HepG2 (cell line): Measurements from ENCODE around the gene TMEM74B. TPM values are rescaled to one million over a fixed set of nuclear protein-coding genes. Genes with fewer than 3 reads are reported as not detected.
A peak's percentile ranks its signal among the peaks of the same experiment; 100 is the strongest.

Experiments
- ATAC-seq: fragments of 200-7000 bp; cut with Tn5 transposase; 3 replicates; pipeline ENCODE4 v1.9.1; 2020; ENCODE audit warnings: mild to moderate bottlenecking, moderate library complexity
- BruUV-seq: library from RNA; stranded (reverse); fragments of 400-500 nt; replicated peaks from 2 replicates; lab custom pipeline; 2021; lab: Mats Ljungman, UMichigan
- CTCF ChIA-PET: fragments of 300-600 bp; formaldehyde crosslinking; extraction: SDS; loops from one replicate; lab custom pipeline; 2021; ENCODE audit warnings: low total read pairs, inconsistent platforms, low intra/inter-chr PET ratio; lab: Yijun Ruan, JAX
- POLR2A ChIA-PET: fragments of 350-600 bp; sonication (Branson Sonifier 250); formaldehyde crosslinking; loops from one replicate; lab custom pipeline; 2020; ENCODE audit warnings: antibody characterized with exemption, inconsistent platforms; lab: Yijun Ruan, JAX
- DNase-seq: peaks from one replicate; pipeline ENCODE4 v3.0.0-alpha.2; 2015; ENCODE audit warnings: low spot score
- FAIRE-seq: peaks from 3 replicates; lab custom pipeline; 2011; peaks lifted over from hg19 to GRCh38; lab: Jason Lieb, UNC
- H2AFZ ChIP-seq: one replicate; pipeline ENCODE4 v1.6.1; 2011; ENCODE audit warnings: low read length, inconsistent platforms
- H3K27ac ChIP-seq: fragments of 300-600 bp; 3 replicates; pipeline ENCODE4 v1.8.0; 2011; ENCODE audit warnings: mixed run types, mild to moderate bottlenecking, mixed read lengths, low read length, inconsistent platforms; ENCODE audit not compliant: insufficient read depth; ENCODE audit errors: extremely low read length
- H3K27me3 ChIP-seq, 2 experiments: fragments of 200-600 bp in 1 of 2; 2 replicates in 1 of 2; 3 replicates in 1 of 2; pipeline versions ENCODE4 v1.6.0 to v1.8.0; 2011; ENCODE audit warnings: low read length in 2 of 2, mild to moderate bottlenecking in 2 of 2, moderate library complexity in 2 of 2, inconsistent platforms in 1 of 2; ENCODE audit not compliant: insufficient read depth in 2 of 2, control insufficient read depth in 1 of 2
- H3K36me3 ChIP-seq, 2 experiments: fragments of 200-600 bp in 1 of 2; replicated peaks in 1 of 2; 2 replicates in 1 of 2; 3 replicates in 1 of 2; pipeline versions ENCODE4 v1.5.1 to v1.8.0; 2011; ENCODE audit warnings: low read length in 2 of 2, inconsistent platforms in 1 of 2; ENCODE audit not compliant: insufficient read depth in 2 of 2, control insufficient read depth in 1 of 2
- H3K4me1 ChIP-seq: 2 replicates; pipeline ENCODE4 v1.5.1; 2012; ENCODE audit warnings: low read length, inconsistent platforms; ENCODE audit not compliant: insufficient read depth
- H3K4me2 ChIP-seq: 2 replicates; pipeline ENCODE4 v1.6.0; 2011; ENCODE audit warnings: low read depth, low read length, inconsistent platforms
- H3K4me3 ChIP-seq, 3 experiments: fragments of 200-600 bp in 1 of 3; sonication (generic), shearing (Covaris generic) in 1 of 3; replicated peaks in 1 of 3; 2 replicates each; pipeline ENCODE4 v1.5.1; 2011 to 2016; ENCODE audit warnings: low read length in 3 of 3, inconsistent platforms in 2 of 3, low read depth in 2 of 3, mild to moderate bottlenecking in 2 of 3, control low read depth in 1 of 3, mixed read lengths in 1 of 3; ENCODE audit not compliant: insufficient read depth in 1 of 3
- H3K79me2 ChIP-seq: one replicate; pipeline ENCODE4 v1.6.1; 2011; ENCODE audit warnings: low read length, inconsistent platforms; ENCODE audit not compliant: insufficient read depth
- H3K9ac ChIP-seq: 2 replicates; pipeline ENCODE4 v1.6.0; 2011; ENCODE audit warnings: mild to moderate bottlenecking, low read depth, low read length, inconsistent platforms; ENCODE audit not compliant: insufficient read depth
- H3K9me3 ChIP-seq: 2 replicates; pipeline ENCODE4 v1.5.1; 2012; ENCODE audit warnings: mild to moderate bottlenecking, low read length
- H4K20me1 ChIP-seq: 2 replicates; pipeline ENCODE4 v1.6.0; 2011; ENCODE audit warnings: inconsistent platforms, mild to moderate bottlenecking, low read length, moderate library complexity; ENCODE audit not compliant: insufficient read depth
- HNF4A ChIP-seq: sonication (generic); formaldehyde crosslinking; IDR thresholded peaks from 2 replicates; pipeline ENCODE4 v1.4.0; 2020; ENCODE audit warnings: missing genetic modification reagents
- NBN ChIP-seq: fragments of 450-650 bp; conservative IDR thresholded peaks from 2 replicates; pipeline ENCODE4 v1.6.1; 2017
- NCOR1 ChIP-seq: fragments of 200-600 bp; sonication (generic); IDR thresholded peaks from 2 replicates; pipeline ENCODE4 v1.7.0; 2017; ENCODE audit warnings: antibody characterized with exemption, low read length, borderline replicate concordance
- RCOR2 ChIP-seq: IDR thresholded peaks from 2 replicates; pipeline ENCODE4 v1.6.1; 2016; ENCODE audit warnings: missing biosample characterization, missing genetic modification reagents
- SAP130 ChIP-seq: IDR thresholded peaks from 2 replicates; pipeline ENCODE4 v1.6.1; 2016; ENCODE audit warnings: low read depth
- SKI ChIP-seq: fragments of 450-650 bp; IDR thresholded peaks from one replicate; pipeline ENCODE4 v1.6.1; 2018; ENCODE audit warnings: mild to moderate bottlenecking; ENCODE audit not compliant: partially characterized antibody
- ZBTB8A ChIP-seq: sonication (generic); formaldehyde crosslinking; IDR thresholded peaks from 2 replicates; pipeline ENCODE4 v1.4.0; 2020; ENCODE audit warnings: mild to moderate bottlenecking, low read depth, missing genetic modification reagents, borderline replicate concordance
- ZNF24 ChIP-seq: fragments of 450-650 bp; IDR thresholded peaks from 2 replicates; pipeline ENCODE4 v1.6.1; 2017; ENCODE audit warnings: antibody characterized with exemption, mild to moderate bottlenecking
- ZNF441 ChIP-seq: sonication (generic); formaldehyde crosslinking; IDR thresholded peaks from 2 replicates; pipeline ENCODE4 v1.7.0; 2021; ENCODE audit warnings: missing genetic modification reagents, borderline replicate concordance
- ZNF451 ChIP-seq: sonication (generic); formaldehyde crosslinking; IDR thresholded peaks from 2 replicates; pipeline ENCODE4 v1.5.0; 2020; ENCODE audit warnings: mild to moderate bottlenecking, missing genetic modification reagents
- ZNF547 ChIP-seq: sonication (generic); formaldehyde crosslinking; IDR thresholded peaks from 2 replicates; pipeline ENCODE4 v1.5.1; 2020; ENCODE audit warnings: mild to moderate bottlenecking, missing genetic modification reagents
- ZNF615 ChIP-seq: sonication (generic); formaldehyde crosslinking; IDR thresholded peaks from 2 replicates; pipeline ENCODE4 v1.5.0; 2020; ENCODE audit warnings: mild to moderate bottlenecking, missing genetic modification reagents, borderline replicate concordance
- ZNF724P ChIP-seq: sonication (generic); formaldehyde crosslinking; IDR thresholded peaks from 2 replicates; pipeline ENCODE4 v1.8.0; 2022; ENCODE audit warnings: missing genetic modification reagents, borderline replicate concordance
- ZNF761 ChIP-seq: sonication (generic); formaldehyde crosslinking; conservative IDR thresholded peaks from 2 replicates; pipeline ENCODE4 v1.4.0; 2020; ENCODE audit warnings: mild to moderate bottlenecking, missing genetic modification reagents
- ZNF768 ChIP-seq: sonication (generic); formaldehyde crosslinking; IDR thresholded peaks from 2 replicates; pipeline ENCODE4 v1.4.0; 2020; ENCODE audit warnings: missing genetic modification reagents
- ZNF792 ChIP-seq: IDR thresholded peaks from 2 replicates; pipeline ENCODE4 v1.6.1; 2016
- ZSCAN25 ChIP-seq: sonication (generic); formaldehyde crosslinking; IDR thresholded peaks from 2 replicates; pipeline ENCODE4 v1.8.0; 2022; ENCODE audit warnings: mild to moderate bottlenecking, missing genetic modification reagents
- WGBS: methylation state at CpG from one replicate; pipeline ENCODE4 v1.1.6; 2017; ENCODE audit warnings: low lambda C conversion rate; 5-methylcytosine and 5-hydroxymethylcytosine counted together
- in situ Hi-C: cut with HindIII; loops from 2 replicates; pipeline ENCODE4 v1.10.0; 2017; ENCODE audit warnings: low pct_unique_long_range_greater_than_20kb; ENCODE audit not compliant: extremely low pct_ligation_motif_present
- intact Hi-C: fragments of 100-400 bp; cut with micrococcal nuclease; formaldehyde crosslinking; loops from one replicate; pipeline ENCODE4 v1.10.0; 2022; ENCODE audit not compliant: unreplicated experiment
- polyA plus RNA-seq, 8 experiments: library from polyadenylated mRNA; depleted of rRNA in 3 of 8; stranded (reverse) in 7 of 8; unstranded in 1 of 8; fragments of >200 nt; fragmentation: Illumina TruSeq in 4 of 8; extraction: Trizol in 4 of 8; gene quantifications; 2 replicates each; pipeline versions ENCODE4 v1.2.1 to v1.2.3, GENCODE V29; 2011 to 2016; ENCODE audit warnings: low read depth in 4 of 8, missing spikeins in 1 of 8, mixed read lengths in 1 of 8; ENCODE audit not compliant: insufficient read depth in 1 of 8
- total RNA-seq, 5 experiments: library from RNA; depleted of rRNA; stranded (reverse); fragments of >200 nt; fragmentation: Illumina TruSeq; extraction: Trizol; gene quantifications; 2 replicates each; pipeline ENCODE4 v1.2.3, GENCODE V29; 2016; ENCODE audit warnings: low read depth in 1 of 5
- TF ChIP-seq, protein P1 (sequence below): sonication (generic); formaldehyde crosslinking; IDR thresholded peaks from 2 replicates; pipeline ENCODE4 v1.8.0; 2023; ENCODE audit warnings: mild to moderate bottlenecking, missing genetic modification reagents
- TF ChIP-seq, protein P2 (sequence below): sonication (generic); formaldehyde crosslinking; IDR thresholded peaks from 2 replicates; pipeline ENCODE4 v1.4.0; 2020; ENCODE audit warnings: missing genetic modification reagents
- TF ChIP-seq, protein P3 (sequence below): IDR thresholded peaks from 2 replicates; pipeline ENCODE4 v1.6.1; 2016; ENCODE audit warnings: control low read depth

The TMEM74B gene
- total and polyA plus RNA-seq, 2 of the 13 experiments (the other 11 are each of a cell fraction or from before 2014, with no cell fraction given): 4.7 to 18.4 TPM

DNA sequence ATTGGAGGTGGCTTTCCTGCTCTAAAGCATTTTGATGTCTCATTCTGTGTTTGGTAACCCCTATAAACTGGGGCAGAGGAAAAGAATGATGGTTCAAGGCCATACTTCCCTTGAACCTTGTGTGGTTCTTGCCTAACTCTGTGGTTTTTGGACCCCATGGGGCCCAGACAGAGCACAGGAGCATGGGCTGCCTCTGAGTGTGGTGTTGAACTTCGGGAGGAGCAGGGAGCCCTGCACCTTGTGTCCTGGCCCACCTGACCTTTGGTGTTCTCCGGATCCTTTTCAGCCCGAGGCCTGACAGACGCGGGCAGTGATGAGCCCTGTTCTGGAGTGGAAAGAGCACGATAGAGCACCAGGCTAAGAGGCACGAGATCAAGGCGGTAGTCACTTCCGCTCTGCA is 18.8 kb downstream of the TMEM74B start (continued):
- TF ChIP-seq ZNF768 (0 out of 2 replicates have a peak, but pooled peaks have one; percentile 14), ZNF547 (no peak), HNF4A (peak; percentile 92), NCOR1 (peak; percentile 55; the same call in 1 of the 2 replicates), RCOR2 (no peak), SKI (peak; percentile 74), ZNF451 (CRISPR knock-in tag) (no peak), ZNF24 (no peak), ZNF724P (no peak), ZNF441 (no peak)

DNA sequence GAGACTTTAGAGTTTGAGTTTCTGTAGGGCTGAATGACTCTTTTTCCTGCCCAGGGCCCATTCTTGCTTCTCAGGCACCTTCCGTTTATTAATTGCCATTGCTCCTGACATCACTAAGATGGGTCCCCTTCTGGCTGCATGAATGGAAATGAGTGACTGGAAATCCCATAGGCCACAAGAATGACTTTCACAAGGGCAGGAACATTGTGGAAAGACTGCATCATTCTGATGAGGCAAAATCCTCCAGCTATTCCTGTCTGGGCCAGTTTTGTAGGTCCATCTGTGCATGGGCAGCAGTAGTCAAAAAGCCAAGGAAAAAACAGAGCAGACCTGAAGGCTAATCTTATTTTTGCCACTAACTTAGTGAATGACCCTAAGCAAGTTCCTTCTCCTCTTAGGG is 19.3 kb downstream of the TMEM74B start:
- FAIRE-seq: no peak
- TF ChIP-seq ZNF792 (CRISPR knock-in tag): no peak
- TF ChIP-seq ZNF615 (CRISPR knock-in tag): no peak
- no peak for TF ChIP-seq SAP130 (CRISPR knock-in tag)
- TF ChIP-seq, protein P1, sequence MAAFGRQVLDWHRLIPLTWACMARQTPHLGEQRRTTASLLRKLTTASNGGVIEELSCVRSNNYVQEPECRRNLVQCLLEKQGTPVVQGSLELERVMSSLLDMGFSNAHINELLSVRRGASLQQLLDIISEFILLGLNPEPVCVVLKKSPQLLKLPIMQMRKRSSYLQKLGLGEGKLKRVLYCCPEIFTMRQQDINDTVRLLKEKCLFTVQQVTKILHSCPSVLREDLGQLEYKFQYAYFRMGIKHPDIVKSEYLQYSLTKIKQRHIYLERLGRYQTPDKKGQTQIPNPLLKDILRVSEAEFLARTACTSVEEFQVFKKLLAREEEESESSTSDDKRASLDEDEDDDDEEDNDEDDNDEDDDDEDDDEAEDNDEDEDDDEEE (CRISPR knock-in tag): 0 out of 2 replicates have a peak, but pooled peaks have one; percentile 37
- no peak for TF ChIP-seq ZSCAN25 (CRISPR knock-in tag)
- TF ChIP-seq NBN: no peak
- TF ChIP-seq, protein P2, sequence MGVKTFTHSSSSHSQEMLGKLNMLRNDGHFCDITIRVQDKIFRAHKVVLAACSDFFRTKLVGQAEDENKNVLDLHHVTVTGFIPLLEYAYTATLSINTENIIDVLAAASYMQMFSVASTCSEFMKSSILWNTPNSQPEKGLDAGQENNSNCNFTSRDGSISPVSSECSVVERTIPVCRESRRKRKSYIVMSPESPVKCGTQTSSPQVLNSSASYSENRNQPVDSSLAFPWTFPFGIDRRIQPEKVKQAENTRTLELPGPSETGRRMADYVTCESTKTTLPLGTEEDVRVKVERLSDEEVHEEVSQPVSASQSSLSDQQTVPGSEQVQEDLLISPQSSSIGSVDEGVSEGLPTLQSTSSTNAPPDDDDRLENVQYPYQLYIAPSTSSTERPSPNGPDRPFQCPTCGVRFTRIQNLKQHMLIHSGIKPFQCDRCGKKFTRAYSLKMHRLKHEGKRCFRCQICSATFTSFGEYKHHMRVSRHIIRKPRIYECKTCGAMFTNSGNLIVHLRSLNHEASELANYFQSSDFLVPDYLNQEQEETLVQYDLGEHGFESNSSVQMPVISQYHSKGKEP (CRISPR knock-in tag): no peak
- TF ChIP-seq ZBTB8A (CRISPR knock-in tag): no peak
- TF ChIP-seq, protein P3, sequence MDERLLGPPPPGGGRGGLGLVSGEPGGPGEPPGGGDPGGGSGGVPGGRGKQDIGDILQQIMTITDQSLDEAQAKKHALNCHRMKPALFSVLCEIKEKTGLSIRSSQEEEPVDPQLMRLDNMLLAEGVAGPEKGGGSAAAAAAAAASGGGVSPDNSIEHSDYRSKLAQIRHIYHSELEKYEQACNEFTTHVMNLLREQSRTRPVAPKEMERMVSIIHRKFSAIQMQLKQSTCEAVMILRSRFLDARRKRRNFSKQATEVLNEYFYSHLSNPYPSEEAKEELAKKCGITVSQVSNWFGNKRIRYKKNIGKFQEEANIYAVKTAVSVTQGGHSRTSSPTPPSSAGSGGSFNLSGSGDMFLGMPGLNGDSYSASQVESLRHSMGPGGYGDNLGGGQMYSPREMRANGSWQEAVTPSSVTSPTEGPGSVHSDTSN (CRISPR knock-in tag): no peak
- TF ChIP-seq ZNF761 (CRISPR knock-in tag): no peak

More for the DNA sequence above, 19.3 kb downstream of the TMEM74B start:
- Histone ChIP-seq H3K4me1 (peaks cover 16% of the 10 kb centered on the region), H3K27ac (peak overlapping the region; percentile 40), H3K9ac (no peak overlapping the region), H3K4me2 (no peak overlapping the region), H2AFZ (no peak overlapping the region), H3K36me3 (peaks cover 68 to 92% of the 10 kb centered on the region in 2 experiments), H3K4me3 (no peak overlapping the region), H3K9me3 (no peaks in the 10 kb centered on the region), H3K27me3 (no peaks in the 10 kb centered on the region), H4K20me1 (no peaks in the 10 kb centered on the region; the same call in 1 of the 2 replicates), H3K79me2 (no peaks in the 10 kb centered on the region)
- WGBS: 100% methylated on average over 1 of the region's 1 CpG
- DNase-seq (no peak), ATAC-seq (no peak)
- CTCF ChIA-PET: no interaction called here
- BruUV-seq: no TSS peak
- intact Hi-C loops: no loop called here
- in situ Hi-C loops: no loop called here
- POLR2A ChIA-PET: no interaction called here
